Raji (cell line): ENCODE results near the gene CYB561D2.

Experiments used
- POLR2A ChIP-seq: IDR thresholded peaks from 2 replicates; pipeline ENCODE4 v1.6.1; 2011; ENCODE audit warnings: low read depth, low read length, control low read depth; ENCODE audit not compliant: insufficient read depth

CYB561D2 gene

GRCh38 chr3:50385754-50386153 is 35.1 kb downstream of the CYB561D2 start:
- TF ChIP-seq POLR2A: no peak

DNA sequence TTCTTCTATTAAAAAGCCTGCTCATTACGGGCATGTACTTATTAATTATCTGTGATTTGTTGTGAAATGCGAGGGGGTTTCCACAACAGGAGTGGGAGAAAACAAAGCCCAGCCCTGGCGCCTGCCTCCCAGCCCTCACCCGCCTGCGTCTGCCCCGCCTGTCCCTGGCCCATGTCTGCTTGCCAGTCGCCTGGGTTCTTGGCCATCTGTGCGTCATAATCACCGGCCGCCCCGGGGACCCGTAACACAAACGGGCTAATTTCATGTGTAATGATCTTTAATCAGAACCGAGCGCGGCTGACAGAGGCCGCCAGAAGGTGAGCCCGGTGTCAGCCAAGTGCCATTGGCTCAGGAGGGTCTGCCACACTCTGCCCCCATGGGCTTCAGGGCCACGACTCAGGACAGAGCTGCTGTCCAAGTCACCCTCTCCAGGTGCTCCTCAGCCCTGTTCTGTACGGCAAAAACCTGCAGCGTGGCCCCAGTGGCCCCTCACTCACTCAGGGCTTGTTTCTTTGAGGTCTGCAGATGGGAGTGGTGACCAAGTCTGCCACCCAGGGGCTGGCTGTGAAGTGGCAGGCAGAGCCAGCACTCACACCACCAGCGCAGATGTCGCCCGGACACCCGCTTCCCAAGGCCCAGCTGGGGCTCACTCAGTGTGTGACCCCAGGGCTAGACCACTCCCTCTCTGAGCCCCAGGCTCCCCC is 37.5 kb downstream of the CYB561D2 start:
- no peak for TF ChIP-seq POLR2A

DNA sequence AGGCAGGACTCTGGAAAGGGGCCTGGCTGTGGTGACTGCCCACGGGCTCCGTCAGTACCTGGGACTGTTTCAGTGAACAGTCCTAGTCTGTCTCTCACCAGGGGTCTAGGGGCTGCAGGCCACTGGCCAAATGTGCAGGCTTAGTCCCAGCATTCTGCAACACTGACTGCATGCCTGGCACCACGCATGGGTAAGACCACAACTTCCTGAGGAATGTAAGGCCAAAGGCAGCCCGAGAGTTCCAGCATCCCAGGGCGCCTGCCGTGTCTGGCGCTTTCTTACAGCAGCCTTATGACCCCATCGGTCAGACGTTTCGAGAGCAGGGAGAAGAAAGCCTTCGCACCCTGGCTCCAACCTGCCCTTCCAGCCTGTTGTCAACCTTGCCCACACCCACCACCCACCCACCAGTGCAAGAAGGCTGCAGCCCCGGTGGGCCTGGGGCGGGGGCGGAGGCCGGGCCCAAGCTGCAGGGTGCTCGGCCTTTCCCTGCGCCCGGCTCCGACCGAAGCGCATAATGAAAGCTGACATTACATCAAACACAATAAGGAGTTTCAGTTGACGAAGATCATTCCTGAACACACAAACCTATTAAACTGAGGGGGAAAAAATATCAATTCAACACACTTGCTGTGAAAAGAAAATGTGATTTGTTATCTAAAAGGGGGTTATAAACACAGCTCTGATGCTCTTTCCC is 38.2 kb downstream of the CYB561D2 start:
- TF ChIP-seq POLR2A: no peak

DNA sequence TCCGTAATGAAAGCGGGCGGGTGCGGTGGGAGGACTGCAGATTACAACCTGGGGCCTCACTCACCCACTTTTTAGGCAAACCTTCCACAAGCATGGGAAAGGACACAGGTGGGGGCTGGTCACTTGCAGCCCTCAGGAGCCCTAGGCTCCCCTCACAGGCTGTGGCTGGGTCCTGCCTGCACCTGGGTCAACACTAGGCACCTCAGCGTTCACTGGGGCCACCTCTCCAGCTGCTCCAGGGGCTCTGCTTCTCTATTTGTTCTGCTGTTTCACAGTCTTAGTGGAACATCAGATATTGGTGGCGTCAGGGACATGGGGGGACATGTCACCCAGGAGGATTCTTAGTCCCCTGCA is 38.7 kb downstream of the CYB561D2 start:
- no peak for TF ChIP-seq POLR2A

- TF ChIP-seq POLR2A: no peak
Observed at GRCh38 chr3:50390508-50391224, 40.0 kb downstream of the CYB561D2 start.

- TF ChIP-seq POLR2A: no peak
Observed at GRCh38 chr3:50392101-50392715, 41.5 kb downstream of the CYB561D2 start.

GRCh38 chr3:50393061-50393460 is 42.4 kb downstream of the CYB561D2 start:
- TF ChIP-seq POLR2A: no peak

- no peak for TF ChIP-seq POLR2A
Observed at GRCh38 chr3:50395070-50395860, 44.6 kb downstream of the CYB561D2 start.

- no peak for TF ChIP-seq POLR2A
Observed at GRCh38 chr3:50396502-50396901, 45.8 kb downstream of the CYB561D2 start.

DNA sequence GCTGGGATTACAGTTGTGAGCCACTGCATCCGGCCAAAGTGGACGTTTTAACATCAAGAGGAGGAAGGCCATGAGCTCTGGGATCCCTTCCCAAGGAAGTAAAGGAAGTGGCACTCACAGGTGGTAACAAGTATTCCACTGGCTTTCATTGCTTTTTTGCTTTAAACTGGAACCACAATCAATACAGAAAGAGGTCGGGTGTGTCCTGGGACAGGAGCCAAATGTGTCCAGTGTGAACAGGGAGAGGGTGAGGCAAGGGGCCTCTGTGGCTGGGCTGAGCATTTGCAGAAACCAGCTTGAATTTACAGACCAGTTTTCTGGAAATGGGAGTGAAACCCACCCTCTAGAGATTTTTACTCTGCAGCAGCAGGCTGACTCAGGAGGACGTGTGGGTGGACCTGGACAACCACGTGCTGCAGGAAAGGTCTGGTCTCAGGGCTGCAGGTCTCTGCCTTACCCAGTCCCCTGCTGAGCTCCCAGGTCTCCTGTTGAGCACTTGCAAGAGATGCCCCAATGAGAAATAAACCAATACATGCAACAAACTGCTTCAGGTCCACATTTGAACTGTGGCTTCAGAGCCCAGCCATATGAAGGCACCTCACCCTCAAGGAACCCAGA is 51.4 kb downstream of the CYB561D2 start:
- TF ChIP-seq POLR2A: no peak
